Activated T-cell treated with anti-CD3 and anti-CD28 coated beads, Interleukin-2, amount 50 U/mL, for 24 hours (primary cell): ENCODE measurements around the gene DENND4A.

ENCODE experiments used
- DNase-seq: peaks from one replicate; pipeline ENCODE4 v3.0.0-alpha.2; 2020
- H3K27ac Mint-ChIP-seq: 2 replicates; pipeline ENCODE4 v1.8.0; 2020; ENCODE audit warnings: mild to moderate bottlenecking, mixed read lengths
- H3K27me3 Mint-ChIP-seq: 2 replicates; pipeline ENCODE4 v1.8.0; 2020; ENCODE audit warnings: mixed read lengths
- H3K36me3 Mint-ChIP-seq: 2 replicates; pipeline ENCODE4 v1.8.0; 2020; ENCODE audit warnings: low read depth, mixed read lengths
- H3K4me1 Mint-ChIP-seq: 2 replicates; pipeline ENCODE4 v1.8.0; 2020; ENCODE audit warnings: low read depth, mixed read lengths
- H3K4me3 Mint-ChIP-seq: 2 replicates; pipeline ENCODE4 v1.8.0; 2020; ENCODE audit warnings: mild to moderate bottlenecking, moderate library complexity, mixed read lengths
- H3K9me3 Mint-ChIP-seq: 2 replicates; pipeline ENCODE4 v1.8.0; 2020; ENCODE audit warnings: mixed read lengths

The DENND4A gene

GRCh38 chr15:65792138-65792987 lies at the start of gene DENND4A:
Gene DENND4A, minus strand, starts transcription at chr15:65792293. Its CDS starts 35,843 bp downstream, at chr15:65756450.
- peak within 1 kb of the TSS; percentile 99 for H3K27ac Mint-ChIP-seq

GRCh38 chr15:65841121-65841930 lies 49.2 kb upstream of the DENND4A start:
- no peak overlapping the region for H3K4me3 Mint-ChIP-seq
- no peak for DNase-seq
- no peak overlapping the region for H3K27ac Mint-ChIP-seq
- H3K36me3 Mint-ChIP-seq = no peaks in the 10 kb centered on the region
- no peaks in the 10 kb centered on the region for H3K27me3 Mint-ChIP-seq
- H3K9me3 Mint-ChIP-seq = no peaks in the 10 kb centered on the region
- H3K4me1 Mint-ChIP-seq = no peaks in the 10 kb centered on the region

More at GRCh38 chr15:65792138-65792987, at the start of gene DENND4A:
- H3K4me3 Mint-ChIP-seq = peak within 1 kb of the TSS; percentile 89
- peaks cover 24% of the 10 kb centered on the region for H3K36me3 Mint-ChIP-seq
- DNase-seq = peak; percentile 99
- peaks cover 67% of the 10 kb centered on the region for H3K4me1 Mint-ChIP-seq
- no peaks in the 10 kb centered on the region for H3K27me3 Mint-ChIP-seq
- no peaks in the 10 kb centered on the region for H3K9me3 Mint-ChIP-seq

- no peaks in the 10 kb centered on the region for H3K27me3 Mint-ChIP-seq
- H3K9me3 Mint-ChIP-seq = no peaks in the 10 kb centered on the region
- no peak for DNase-seq
- H3K27ac Mint-ChIP-seq = no peak overlapping the region
- no peaks in the 10 kb centered on the region for H3K4me1 Mint-ChIP-seq
- no peak overlapping the region for H3K4me3 Mint-ChIP-seq
- no peaks in the 10 kb centered on the region for H3K36me3 Mint-ChIP-seq
These were observed 47.9 kb upstream of the DENND4A start for GRCh38 chr15:65839985-65840384.

GRCh38 chr15:65839354-65839901 lies 47.3 kb upstream of the DENND4A start:
- no peaks in the 10 kb centered on the region for H3K9me3 Mint-ChIP-seq
- no peaks in the 10 kb centered on the region for H3K27me3 Mint-ChIP-seq
- no peak for DNase-seq
- H3K27ac Mint-ChIP-seq = no peak overlapping the region
- no peak overlapping the region for H3K4me3 Mint-ChIP-seq
- H3K36me3 Mint-ChIP-seq = no peaks in the 10 kb centered on the region
- H3K4me1 Mint-ChIP-seq = peaks cover 1% of the 10 kb centered on the region

- Mint-ChIP-seq H3K27ac (no peak overlapping the region), H3K9me3 (no peaks in the 10 kb centered on the region), H3K4me3 (no peak overlapping the region), H3K36me3 (no peaks in the 10 kb centered on the region), H3K4me1 (peaks cover 20% of the 10 kb centered on the region), H3K27me3 (no peaks in the 10 kb centered on the region)
- DNase-seq = no peak
These were observed 45.5 kb upstream of the DENND4A start for GRCh38 chr15:65837301-65838294.

- Mint-ChIP-seq H3K4me3 (no peak overlapping the region), H3K9me3 (no peaks in the 10 kb centered on the region), H3K27ac (no peak overlapping the region), H3K36me3 (no peaks in the 10 kb centered on the region), H3K4me1 (peaks cover 27% of the 10 kb centered on the region), H3K27me3 (no peaks in the 10 kb centered on the region)
- no peak for DNase-seq
These were observed 44.6 kb upstream of the DENND4A start for GRCh38 chr15:65836665-65837064.

GRCh38 chr15:65835447-65835846 lies 43.4 kb upstream of the DENND4A start:
- H3K9me3 Mint-ChIP-seq = no peaks in the 10 kb centered on the region
- no peak overlapping the region for H3K27ac Mint-ChIP-seq
- H3K4me3 Mint-ChIP-seq = no peak overlapping the region
- no peaks in the 10 kb centered on the region for H3K27me3 Mint-ChIP-seq
- H3K4me1 Mint-ChIP-seq = peaks cover 33% of the 10 kb centered on the region
- H3K36me3 Mint-ChIP-seq = no peaks in the 10 kb centered on the region
- DNase-seq = no peak

GRCh38 chr15:65834603-65835282 lies 42.6 kb upstream of the DENND4A start:
- Mint-ChIP-seq H3K4me3 (no peak overlapping the region), H3K9me3 (no peaks in the 10 kb centered on the region), H3K4me1 (peaks cover 35% of the 10 kb centered on the region), H3K36me3 (no peaks in the 10 kb centered on the region), H3K27me3 (no peaks in the 10 kb centered on the region), H3K27ac (peak overlapping the region; percentile 53)
- no peak for DNase-seq

DNA sequence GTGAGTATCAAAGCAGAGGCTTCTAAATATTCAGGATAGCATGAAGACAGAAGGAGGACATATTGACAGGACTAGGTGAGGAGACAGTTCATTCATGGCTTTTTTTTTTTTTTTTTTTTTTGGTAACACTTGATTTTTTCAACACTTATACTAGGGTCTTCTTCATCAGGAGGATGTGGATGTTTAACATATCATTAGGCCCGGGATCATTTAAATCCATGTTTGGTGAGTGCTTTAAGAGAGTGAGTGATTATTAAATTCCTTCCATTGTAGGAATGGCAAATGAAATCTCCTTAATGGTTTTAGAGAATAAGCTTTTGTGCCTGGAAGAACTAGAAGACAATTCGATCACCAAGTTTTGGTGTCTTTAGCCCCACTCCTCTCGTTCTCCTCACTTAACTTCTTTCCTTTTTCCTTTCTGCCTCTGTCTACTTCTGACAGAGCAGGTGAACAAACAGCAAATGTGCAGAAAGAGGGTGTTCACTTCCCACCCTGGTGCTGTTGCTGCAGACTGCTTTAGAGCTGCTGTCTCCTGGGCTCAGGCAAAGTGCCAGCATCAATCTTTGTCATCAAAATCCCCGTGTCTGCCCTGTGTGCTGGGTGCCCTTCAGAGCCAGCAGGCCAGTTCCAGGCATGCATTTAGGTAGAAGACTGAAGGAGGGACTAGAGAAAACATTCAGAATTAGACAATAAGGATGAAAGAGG lies 41.6 kb upstream of the DENND4A start:
- no peaks in the 10 kb centered on the region for H3K27me3 Mint-ChIP-seq
- peak overlapping the region; percentile 96 for H3K27ac Mint-ChIP-seq
- H3K36me3 Mint-ChIP-seq = no peaks in the 10 kb centered on the region
- peak; percentile 47 for DNase-seq
- no peaks in the 10 kb centered on the region for H3K9me3 Mint-ChIP-seq
- H3K4me1 Mint-ChIP-seq = peaks cover 45% of the 10 kb centered on the region
- peak overlapping the region; percentile 70 for H3K4me3 Mint-ChIP-seq

DNA sequence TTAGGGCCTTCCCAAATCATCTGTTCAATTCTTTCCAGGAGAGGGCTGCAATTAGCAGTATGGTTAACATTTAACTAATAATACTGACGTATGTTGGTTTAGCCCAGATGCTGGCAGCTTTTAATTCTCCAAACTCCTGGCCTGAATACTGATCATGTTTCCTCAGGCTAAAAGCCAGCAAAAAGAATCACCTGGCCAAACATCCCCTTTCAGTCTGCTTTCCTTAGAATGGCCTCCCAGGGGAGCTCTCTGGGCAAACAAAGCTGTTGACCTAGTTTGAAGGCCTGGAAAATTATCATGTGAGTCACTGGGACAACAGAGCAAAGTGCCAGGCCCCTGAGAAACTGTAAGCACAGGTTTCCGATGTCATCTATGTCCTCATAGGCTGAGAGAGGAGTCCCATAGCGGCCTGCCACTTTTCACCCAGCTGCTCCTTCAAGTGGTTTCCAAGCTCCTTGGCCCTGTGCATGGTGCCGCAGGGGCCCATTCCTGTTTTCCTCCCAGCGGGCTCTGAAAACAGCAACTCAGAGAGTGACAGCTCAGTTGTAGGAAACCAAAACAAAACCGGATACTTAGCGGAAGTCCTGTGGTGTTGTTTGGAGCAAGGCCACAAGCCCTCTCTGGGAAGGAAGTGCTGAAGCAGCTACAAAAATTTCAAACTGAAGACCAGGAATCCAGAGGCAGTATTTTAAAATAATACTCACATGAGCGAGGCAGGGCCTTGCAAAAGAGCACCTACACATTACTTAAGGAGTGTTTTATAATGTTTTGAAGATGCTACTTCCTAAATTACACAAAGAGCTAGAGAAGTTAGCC lies 40.7 kb upstream of the DENND4A start:
- H3K4me1 Mint-ChIP-seq = peaks cover 54% of the 10 kb centered on the region
- H3K36me3 Mint-ChIP-seq = no peaks in the 10 kb centered on the region
- H3K4me3 Mint-ChIP-seq = peak overlapping the region; percentile 70
- H3K27ac Mint-ChIP-seq = peak overlapping the region; percentile 96
- peak; percentile 71 for DNase-seq
- no peaks in the 10 kb centered on the region for H3K9me3 Mint-ChIP-seq
- no peaks in the 10 kb centered on the region for H3K27me3 Mint-ChIP-seq

- no peaks in the 10 kb centered on the region for H3K9me3 Mint-ChIP-seq
- H3K27me3 Mint-ChIP-seq = no peaks in the 10 kb centered on the region
- peaks cover 61% of the 10 kb centered on the region for H3K4me1 Mint-ChIP-seq
- H3K4me3 Mint-ChIP-seq = no peak overlapping the region
- peak overlapping the region; percentile 92 for H3K27ac Mint-ChIP-seq
- DNase-seq = no peak
- H3K36me3 Mint-ChIP-seq = no peaks in the 10 kb centered on the region
These were observed 37.2 kb upstream of the DENND4A start for GRCh38 chr15:65829130-65829764.

- Mint-ChIP-seq H3K4me1 (peaks cover 59% of the 10 kb centered on the region), H3K27me3 (no peaks in the 10 kb centered on the region), H3K4me3 (no peak overlapping the region), H3K9me3 (no peaks in the 10 kb centered on the region), H3K36me3 (no peaks in the 10 kb centered on the region), H3K27ac (peak overlapping the region; percentile 92)
- no peak for DNase-seq
These were observed 36.5 kb upstream of the DENND4A start for GRCh38 chr15:65828585-65828984.
